ENCODE data around the gene GPR83.
"Not testable (repeated sequence)": the region's sequence is repeated elsewhere in the genome, so short reads cannot be mapped to it uniquely, and the experiment has no call there.

Gene GPR83

DNA sequence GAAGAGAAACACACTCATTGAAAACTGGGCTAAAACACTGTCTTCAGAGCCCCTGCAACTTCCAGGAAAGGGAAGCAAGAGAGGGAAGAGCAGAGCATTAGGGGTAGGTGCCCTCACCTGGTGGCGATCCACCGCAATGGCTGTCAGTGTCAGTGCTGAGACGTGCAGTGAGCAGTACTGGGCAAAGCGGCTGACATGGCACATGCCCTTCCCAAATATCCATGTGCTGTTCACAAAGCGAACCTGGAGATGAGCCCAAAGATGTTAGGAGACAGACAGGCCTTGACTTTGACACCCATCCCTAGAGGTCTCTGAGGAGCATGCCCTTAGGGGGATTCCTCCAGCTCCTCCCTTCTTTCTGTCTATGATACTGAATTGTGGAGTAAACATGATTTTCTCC lies 4.9 kb downstream of the GPR83 start:
- no peaks in the 10 kb centered on the region for H3K4me1 ChIP-seq
- no peaks in the 10 kb centered on the region for H3K27me3 ChIP-seq (ENCODE audit: control insufficient read depth, insufficient read depth, low read length)
- no peak overlapping the region for H2AFZ ChIP-seq
- no peak overlapping the region for H3K4me3 ChIP-seq (ENCODE audit: low read depth, low read length)
- H3K36me3 ChIP-seq (ENCODE audit: control insufficient read depth, insufficient read depth, low read length), result no peaks in the 10 kb centered on the region
- H3K9ac ChIP-seq, result no peak overlapping the region
- no peak overlapping the region for H3K4me2 ChIP-seq (ENCODE audit: low read length)
- H3K79me2 ChIP-seq, result no peaks in the 10 kb centered on the region
- TF ChIP-seq, protein P1, sequence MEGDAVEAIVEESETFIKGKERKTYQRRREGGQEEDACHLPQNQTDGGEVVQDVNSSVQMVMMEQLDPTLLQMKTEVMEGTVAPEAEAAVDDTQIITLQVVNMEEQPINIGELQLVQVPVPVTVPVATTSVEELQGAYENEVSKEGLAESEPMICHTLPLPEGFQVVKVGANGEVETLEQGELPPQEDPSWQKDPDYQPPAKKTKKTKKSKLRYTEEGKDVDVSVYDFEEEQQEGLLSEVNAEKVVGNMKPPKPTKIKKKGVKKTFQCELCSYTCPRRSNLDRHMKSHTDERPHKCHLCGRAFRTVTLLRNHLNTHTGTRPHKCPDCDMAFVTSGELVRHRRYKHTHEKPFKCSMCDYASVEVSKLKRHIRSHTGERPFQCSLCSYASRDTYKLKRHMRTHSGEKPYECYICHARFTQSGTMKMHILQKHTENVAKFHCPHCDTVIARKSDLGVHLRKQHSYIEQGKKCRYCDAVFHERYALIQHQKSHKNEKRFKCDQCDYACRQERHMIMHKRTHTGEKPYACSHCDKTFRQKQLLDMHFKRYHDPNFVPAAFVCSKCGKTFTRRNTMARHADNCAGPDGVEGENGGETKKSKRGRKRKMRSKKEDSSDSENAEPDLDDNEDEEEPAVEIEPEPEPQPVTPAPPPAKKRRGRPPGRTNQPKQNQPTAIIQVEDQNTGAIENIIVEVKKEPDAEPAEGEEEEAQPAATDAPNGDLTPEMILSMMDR (IDR thresholded peaks at IDR 0.05), result no peak
- no peak overlapping the region for H3K27ac ChIP-seq
- H3K9me3 ChIP-seq (ENCODE audit: control insufficient read depth, low read length), result no peaks in the 10 kb centered on the region

DNA sequence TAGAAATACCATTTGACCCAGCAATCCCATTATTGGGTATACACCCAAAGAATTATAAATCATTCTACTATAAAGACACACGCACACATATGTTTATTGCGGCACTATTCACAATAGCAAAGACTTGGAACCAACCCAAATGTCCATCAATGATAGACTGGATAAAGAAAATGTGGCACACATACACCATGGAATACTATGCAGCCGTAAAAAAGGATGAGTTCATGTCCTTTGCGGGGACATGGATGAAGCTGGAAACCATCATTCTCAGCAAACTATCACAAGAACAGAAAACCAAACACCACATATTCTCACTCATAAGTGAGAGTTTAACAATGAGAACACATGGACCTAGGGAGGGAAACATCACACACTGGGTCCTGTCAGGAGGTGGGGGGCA lies 9.3 kb downstream of the GPR83 start:
- H3K36me3 ChIP-seq (ENCODE audit: control insufficient read depth, insufficient read depth, low read length); H3K27me3 ChIP-seq (ENCODE audit: control insufficient read depth, insufficient read depth, low read length); H3K79me2 ChIP-seq; H2AFZ ChIP-seq; H3K9ac ChIP-seq; H3K27ac ChIP-seq; H3K4me3 ChIP-seq (ENCODE audit: low read depth, low read length); H3K9me3 ChIP-seq (ENCODE audit: control insufficient read depth, low read length); H3K4me2 ChIP-seq (ENCODE audit: low read length); H3K4me1 ChIP-seq: not testable (repeated sequence)

DNA sequence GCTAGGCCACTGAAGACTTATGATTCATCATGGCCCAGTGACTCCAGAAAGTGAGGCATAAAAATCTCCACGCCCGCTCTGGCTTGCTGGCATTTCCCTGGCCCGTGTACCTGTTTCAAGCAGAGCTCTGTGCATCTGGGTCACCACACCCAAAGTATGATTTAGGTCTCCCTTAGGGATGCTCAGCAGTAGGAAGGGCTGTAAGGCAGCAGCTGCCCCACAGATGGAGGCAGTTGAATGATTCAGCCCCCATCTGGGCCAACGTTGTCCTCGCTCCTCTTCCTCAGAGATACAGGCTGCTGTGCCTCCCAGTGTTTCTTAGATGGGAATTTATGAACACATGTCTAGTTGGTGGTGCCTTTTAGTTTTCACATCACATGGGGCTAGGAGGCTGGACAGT lies 21.6 kb downstream of the GPR83 start:
- no peak overlapping the region for H3K9ac ChIP-seq

DNA sequence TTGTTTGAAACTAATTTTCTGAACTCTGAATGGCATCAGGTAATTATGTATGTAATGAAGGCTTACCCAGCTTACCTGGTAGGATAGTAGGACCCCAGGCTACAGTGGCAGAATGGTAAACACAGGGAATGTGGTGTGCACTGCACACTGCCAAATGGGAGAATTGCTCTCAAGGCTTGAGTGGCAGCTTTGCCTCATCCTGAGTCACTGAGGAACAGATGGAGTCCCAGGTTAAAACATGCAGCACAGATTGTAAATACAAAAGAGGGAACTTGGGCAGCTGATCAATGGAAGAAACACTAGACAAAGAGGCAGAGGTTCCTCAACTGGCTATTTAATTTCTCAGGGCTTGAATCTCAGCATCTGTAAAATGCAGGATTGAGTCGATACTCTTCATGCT lies 24.4 kb downstream of the GPR83 start:
- no peak overlapping the region for H3K4me3 ChIP-seq (ENCODE audit: low read depth, low read length)
- no peak overlapping the region for H2AFZ ChIP-seq
- H3K27me3 ChIP-seq (ENCODE audit: control insufficient read depth, insufficient read depth, low read length), result no peaks in the 10 kb centered on the region
- TF ChIP-seq, protein P1 (IDR thresholded peaks at IDR 0.05), result no peak
- no peak overlapping the region for H3K4me2 ChIP-seq (ENCODE audit: low read length)
- H3K27ac ChIP-seq, result no peak overlapping the region
- H3K9ac ChIP-seq, result no peak overlapping the region
- no peaks in the 10 kb centered on the region for H3K79me2 ChIP-seq
- H3K4me1 ChIP-seq, result no peaks in the 10 kb centered on the region
- H3K36me3 ChIP-seq (ENCODE audit: control insufficient read depth, insufficient read depth, low read length), result no peaks in the 10 kb centered on the region
- H3K9me3 ChIP-seq (ENCODE audit: control insufficient read depth, low read length), result no peaks in the 10 kb centered on the region

More for the DNA sequence above, 21.6 kb downstream of the GPR83 start:
- no peak overlapping the region for H2AFZ ChIP-seq
- H3K27me3 ChIP-seq (ENCODE audit: control insufficient read depth, insufficient read depth, low read length), result no peaks in the 10 kb centered on the region
- no peak overlapping the region for H3K27ac ChIP-seq
- no peak overlapping the region for H3K4me3 ChIP-seq (ENCODE audit: low read depth, low read length)
- no peaks in the 10 kb centered on the region for H3K79me2 ChIP-seq
- no peaks in the 10 kb centered on the region for H3K9me3 ChIP-seq (ENCODE audit: control insufficient read depth, low read length)
- TF ChIP-seq, protein P1 (IDR thresholded peaks at IDR 0.05), result no peak
- no peaks in the 10 kb centered on the region for H3K36me3 ChIP-seq (ENCODE audit: control insufficient read depth, insufficient read depth, low read length)
- H3K4me2 ChIP-seq (ENCODE audit: low read length), result no peak overlapping the region
- no peaks in the 10 kb centered on the region for H3K4me1 ChIP-seq

DNA sequence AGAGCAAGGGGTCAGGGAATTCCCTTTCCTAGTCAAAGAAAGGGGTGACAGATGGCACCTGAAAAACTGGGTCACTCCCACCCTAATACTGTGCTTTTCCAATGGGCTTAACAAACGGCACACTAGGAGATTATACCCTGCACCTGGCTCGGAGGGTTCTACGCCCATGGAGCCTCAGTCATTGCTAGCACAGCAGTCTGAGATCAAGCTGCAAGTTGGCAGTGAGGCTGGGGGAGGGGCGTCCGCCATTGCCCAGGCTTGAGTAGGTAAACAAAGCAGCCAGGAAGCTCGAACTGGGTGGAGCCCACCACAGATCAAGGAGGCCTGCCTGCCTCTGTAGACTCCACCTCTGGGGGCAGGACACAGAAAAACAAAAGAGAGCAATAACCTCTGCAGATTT lies 30.6 kb downstream of the GPR83 start:
- not testable (repeated sequence) for H3K4me1 ChIP-seq; H3K36me3 ChIP-seq (ENCODE audit: control insufficient read depth, insufficient read depth, low read length); H3K79me2 ChIP-seq; H3K4me2 ChIP-seq (ENCODE audit: low read length); H3K4me3 ChIP-seq (ENCODE audit: low read depth, low read length); H3K9ac ChIP-seq; H2AFZ ChIP-seq; H3K9me3 ChIP-seq (ENCODE audit: control insufficient read depth, low read length); H3K27me3 ChIP-seq (ENCODE audit: control insufficient read depth, insufficient read depth, low read length); H3K27ac ChIP-seq

DNA sequence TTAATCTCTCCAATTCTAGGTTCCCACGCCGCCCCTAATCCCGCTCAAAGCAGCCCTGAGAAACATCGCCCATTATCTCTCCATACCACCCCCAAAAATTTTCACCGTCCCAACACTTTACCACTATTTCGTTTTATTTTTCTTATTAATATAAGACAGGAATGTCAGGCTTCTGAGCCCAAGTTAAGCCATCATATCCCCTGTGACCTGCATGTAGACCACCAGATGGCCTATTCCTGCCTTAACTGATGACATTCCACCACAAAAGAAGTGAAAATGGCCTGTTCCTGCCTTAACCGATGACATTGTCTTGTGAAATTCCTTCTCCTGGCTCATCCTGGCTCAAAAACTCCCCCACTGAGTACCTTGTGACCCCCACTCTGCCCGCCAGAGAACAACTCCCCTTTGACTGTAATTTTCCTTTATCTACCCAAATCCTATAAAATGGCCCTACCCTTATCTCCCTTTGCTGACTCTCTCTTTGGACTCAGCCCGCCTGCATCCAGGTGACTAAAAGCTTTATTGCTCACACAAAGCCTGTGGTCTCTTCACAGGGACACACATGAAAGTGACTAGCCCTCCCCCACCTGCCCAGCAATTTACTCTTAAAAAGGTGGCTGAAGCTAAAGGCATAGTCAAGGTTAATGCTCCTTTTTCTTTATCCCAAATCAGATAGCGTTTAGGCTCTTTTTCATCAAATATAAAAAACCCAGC lies 50.2 kb downstream of the GPR83 start:
- not testable (repeated sequence) for H2AFZ ChIP-seq; H3K9ac ChIP-seq; H3K4me2 ChIP-seq (ENCODE audit: low read length)

DNA sequence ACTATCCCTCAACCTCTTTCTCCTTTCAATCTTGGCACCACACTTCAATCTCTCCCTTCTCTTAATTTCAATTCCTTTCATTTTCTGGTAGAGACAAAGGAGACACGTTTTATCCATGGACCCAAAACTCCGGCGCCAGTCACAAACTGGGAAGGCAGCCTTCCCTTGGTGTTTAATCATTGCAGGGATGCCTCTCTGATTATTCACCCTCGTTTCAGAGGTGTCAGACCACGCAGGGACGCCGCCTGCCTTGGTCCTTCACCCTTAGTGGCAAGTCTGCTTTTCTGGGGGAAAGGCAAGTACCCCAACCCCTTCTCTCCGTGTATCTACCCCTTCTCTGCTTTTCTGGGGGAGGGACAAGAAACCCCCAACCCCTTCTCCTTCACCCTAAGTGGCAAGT lies 54.9 kb downstream of the GPR83 start:
- H3K4me3 ChIP-seq (ENCODE audit: low read depth, low read length); H3K27me3 ChIP-seq (ENCODE audit: control insufficient read depth, insufficient read depth, low read length); H3K4me2 ChIP-seq (ENCODE audit: low read length); H2AFZ ChIP-seq; H3K4me1 ChIP-seq; H3K9ac ChIP-seq; H3K9me3 ChIP-seq (ENCODE audit: control insufficient read depth, low read length); H3K79me2 ChIP-seq; H3K36me3 ChIP-seq (ENCODE audit: control insufficient read depth, insufficient read depth, low read length); H3K27ac ChIP-seq: not testable (repeated sequence)

More for the DNA sequence above, 50.2 kb downstream of the GPR83 start:
- not testable (repeated sequence) for H3K9me3 ChIP-seq (ENCODE audit: control insufficient read depth, low read length); H3K79me2 ChIP-seq; H3K27ac ChIP-seq; H3K4me1 ChIP-seq; H3K27me3 ChIP-seq (ENCODE audit: control insufficient read depth, insufficient read depth, low read length); H3K36me3 ChIP-seq (ENCODE audit: control insufficient read depth, insufficient read depth, low read length); H3K4me3 ChIP-seq (ENCODE audit: low read depth, low read length)

Measured in parathyroid adenoma (tissue), 2 donors.